ENCODE measurements around the gene PPP1R12C.

The PPP1R12C gene

GRCh38 chr19:55078996-55079395 is 38.4 kb downstream of the PPP1R12C start:
- no peak for TF ChIP-seq TSHZ2 (CRISPR knock-in tag; IDR thresholded peaks at IDR 0.05)
- ATAC-seq, result no peak

- ATAC-seq, result no peak
- no peak for TF ChIP-seq TCF4 (CRISPR knock-in tag; IDR thresholded peaks at IDR 0.05; ENCODE audit: borderline replicate concordance)
- no peak for TF ChIP-seq TOX (CRISPR knock-in tag; IDR thresholded peaks at IDR 0.05; ENCODE audit: borderline replicate concordance)
- TF ChIP-seq ZC3H10 (CRISPR knock-in tag; IDR thresholded peaks at IDR 0.05), result no peak
- no peak for TF ChIP-seq ZFP30 (CRISPR knock-in tag; IDR thresholded peaks at IDR 0.05)
- no peak for TF ChIP-seq SNAI2 (CRISPR knock-in tag; IDR thresholded peaks at IDR 0.05)
- no peak for TF ChIP-seq ARNTL (CRISPR knock-in tag; IDR thresholded peaks at IDR 0.05; ENCODE audit: borderline replicate concordance, low read depth)
- no peak for TF ChIP-seq ESRRG (CRISPR knock-in tag; IDR thresholded peaks at IDR 0.05)
- no peak for TF ChIP-seq RARB (CRISPR knock-in tag; IDR thresholded peaks at IDR 0.05)
- no peak for TF ChIP-seq ZNF70 (CRISPR knock-in tag; IDR thresholded peaks at IDR 0.05)
- TF ChIP-seq CSDC2 (CRISPR knock-in tag; IDR thresholded peaks at IDR 0.05), result no peak
- TF ChIP-seq BACH2 (CRISPR knock-in tag; IDR thresholded peaks at IDR 0.05; ENCODE audit: borderline replicate concordance), result no peak
- TF ChIP-seq, protein P1, sequence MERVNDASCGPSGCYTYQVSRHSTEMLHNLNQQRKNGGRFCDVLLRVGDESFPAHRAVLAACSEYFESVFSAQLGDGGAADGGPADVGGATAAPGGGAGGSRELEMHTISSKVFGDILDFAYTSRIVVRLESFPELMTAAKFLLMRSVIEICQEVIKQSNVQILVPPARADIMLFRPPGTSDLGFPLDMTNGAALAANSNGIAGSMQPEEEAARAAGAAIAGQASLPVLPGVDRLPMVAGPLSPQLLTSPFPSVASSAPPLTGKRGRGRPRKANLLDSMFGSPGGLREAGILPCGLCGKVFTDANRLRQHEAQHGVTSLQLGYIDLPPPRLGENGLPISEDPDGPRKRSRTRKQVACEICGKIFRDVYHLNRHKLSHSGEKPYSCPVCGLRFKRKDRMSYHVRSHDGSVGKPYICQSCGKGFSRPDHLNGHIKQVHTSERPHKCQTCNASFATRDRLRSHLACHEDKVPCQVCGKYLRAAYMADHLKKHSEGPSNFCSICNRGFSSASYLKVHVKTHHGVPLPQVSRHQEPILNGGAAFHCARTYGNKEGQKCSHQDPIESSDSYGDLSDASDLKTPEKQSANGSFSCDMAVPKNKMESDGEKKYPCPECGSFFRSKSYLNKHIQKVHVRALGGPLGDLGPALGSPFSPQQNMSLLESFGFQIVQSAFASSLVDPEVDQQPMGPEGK (CRISPR knock-in tag; IDR thresholded peaks at IDR 0.05; ENCODE audit: borderline replicate concordance), result no peak
- TF ChIP-seq, protein P2, sequence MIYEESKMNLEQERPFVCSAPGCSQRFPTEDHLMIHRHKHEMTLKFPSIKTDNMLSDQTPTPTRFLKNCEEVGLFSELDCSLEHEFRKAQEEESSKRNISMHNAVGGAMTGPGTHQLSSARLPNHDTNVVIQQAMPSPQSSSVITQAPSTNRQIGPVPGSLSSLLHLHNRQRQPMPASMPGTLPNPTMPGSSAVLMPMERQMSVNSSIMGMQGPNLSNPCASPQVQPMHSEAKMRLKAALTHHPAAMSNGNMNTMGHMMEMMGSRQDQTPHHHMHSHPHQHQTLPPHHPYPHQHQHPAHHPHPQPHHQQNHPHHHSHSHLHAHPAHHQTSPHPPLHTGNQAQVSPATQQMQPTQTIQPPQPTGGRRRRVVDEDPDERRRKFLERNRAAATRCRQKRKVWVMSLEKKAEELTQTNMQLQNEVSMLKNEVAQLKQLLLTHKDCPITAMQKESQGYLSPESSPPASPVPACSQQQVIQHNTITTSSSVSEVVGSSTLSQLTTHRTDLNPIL (CRISPR knock-in tag; IDR thresholded peaks at IDR 0.05; ENCODE audit: low read depth), result no peak
- TF ChIP-seq PPARA (CRISPR knock-in tag; IDR thresholded peaks at IDR 0.05; ENCODE audit: borderline replicate concordance), result no peak
- no peak for TF ChIP-seq ZFP3 (CRISPR knock-in tag; IDR thresholded peaks at IDR 0.05)
- TF ChIP-seq, protein P3, sequence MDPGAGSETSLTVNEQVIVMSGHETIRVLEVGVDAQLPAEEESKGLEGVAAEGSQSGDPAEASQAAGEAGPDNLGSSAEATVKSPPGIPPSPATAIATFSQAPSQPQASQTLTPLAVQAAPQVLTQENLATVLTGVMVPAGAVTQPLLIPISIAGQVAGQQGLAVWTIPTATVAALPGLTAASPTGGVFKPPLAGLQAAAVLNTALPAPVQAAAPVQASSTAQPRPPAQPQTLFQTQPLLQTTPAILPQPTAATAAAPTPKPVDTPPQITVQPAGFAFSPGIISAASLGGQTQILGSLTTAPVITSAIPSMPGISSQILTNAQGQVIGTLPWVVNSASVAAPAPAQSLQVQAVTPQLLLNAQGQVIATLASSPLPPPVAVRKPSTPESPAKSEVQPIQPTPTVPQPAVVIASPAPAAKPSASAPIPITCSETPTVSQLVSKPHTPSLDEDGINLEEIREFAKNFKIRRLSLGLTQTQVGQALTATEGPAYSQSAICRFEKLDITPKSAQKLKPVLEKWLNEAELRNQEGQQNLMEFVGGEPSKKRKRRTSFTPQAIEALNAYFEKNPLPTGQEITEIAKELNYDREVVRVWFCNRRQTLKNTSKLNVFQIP (CRISPR knock-in tag; IDR thresholded peaks at IDR 0.05; ENCODE audit: borderline replicate concordance, low read depth), result no peak
- no peak for TF ChIP-seq ISL1 (CRISPR knock-in tag; IDR thresholded peaks at IDR 0.05)
- TF ChIP-seq ZNF565 (CRISPR knock-in tag; conservative IDR thresholded peaks at IDR 0.05; ENCODE audit: low read depth), result no peak
Measured at GRCh38 chr19:55077106-55077505, 40.3 kb downstream of the PPP1R12C start.

DNA sequence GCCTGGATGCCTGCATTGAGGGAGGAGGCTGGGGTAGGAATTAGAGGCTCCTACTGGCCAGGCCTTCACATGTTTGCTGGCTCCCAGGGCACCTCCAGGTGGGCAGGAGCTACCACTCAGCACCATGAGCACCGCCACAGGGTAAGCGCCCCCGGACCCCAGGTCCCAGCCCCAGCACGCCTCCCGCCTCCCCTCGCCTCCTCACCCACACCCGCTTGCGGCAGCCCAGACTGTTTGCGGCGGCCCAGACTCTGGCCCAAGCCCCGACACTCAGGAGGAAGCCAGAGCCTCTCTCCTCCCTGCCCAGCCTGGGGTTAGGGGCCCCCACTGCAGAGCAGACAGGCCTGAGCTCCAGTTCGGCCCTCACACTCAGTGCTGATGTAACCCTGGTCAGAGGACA is 41.1 kb downstream of the PPP1R12C start:
- TF ChIP-seq ZNF70 (CRISPR knock-in tag; IDR thresholded peaks at IDR 0.05) (no peak), ISL1 (CRISPR knock-in tag; IDR thresholded peaks at IDR 0.05) (no peak), OSR1 (CRISPR knock-in tag; IDR thresholded peaks at IDR 0.05) (no peak), SNAI2 (CRISPR knock-in tag; IDR thresholded peaks at IDR 0.05) (no peak), TOX (CRISPR knock-in tag; IDR thresholded peaks at IDR 0.05; ENCODE audit: borderline replicate concordance) (no peak)
- no peak for ATAC-seq

DNA sequence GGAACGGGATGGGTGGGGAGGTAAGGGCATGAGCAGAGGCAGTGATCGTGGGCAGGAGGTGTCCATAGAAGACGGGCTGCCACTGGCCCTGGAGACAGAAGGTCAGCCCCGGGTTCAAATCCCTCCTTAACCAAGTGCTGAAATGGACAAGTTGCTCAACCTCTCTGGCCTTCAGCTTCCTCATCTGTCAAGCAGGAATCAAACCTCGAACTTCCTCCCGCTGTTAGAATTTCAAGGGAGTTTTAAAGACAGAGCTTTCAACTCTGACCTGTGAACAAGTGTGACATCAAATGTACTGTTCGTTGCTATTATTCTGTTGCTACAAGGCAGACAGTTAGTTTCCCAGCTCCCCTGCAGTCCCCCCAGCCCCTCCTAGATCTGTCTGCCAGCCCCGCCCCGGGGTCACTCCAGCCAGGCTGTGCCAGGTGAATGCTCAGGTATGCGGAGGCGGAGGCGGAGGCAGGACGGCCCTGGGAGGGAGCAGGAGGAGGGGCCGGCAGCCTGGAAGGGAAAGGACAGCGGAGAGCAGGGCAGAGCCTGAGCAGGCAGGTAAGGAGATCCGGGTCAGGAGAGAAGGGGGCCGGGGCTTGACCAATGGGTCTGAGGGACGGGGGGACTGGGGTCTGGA is 42.0 kb downstream of the PPP1R12C start, which contains the start of gene EPS8L1:
EPS8L1 (plus strand) TSS at position 499 of the 628 bp plus-strand sequence. CDS start 576 bp downstream, outside the sequence.
- TF ChIP-seq TOX (CRISPR knock-in tag; IDR thresholded peaks at IDR 0.05; ENCODE audit: borderline replicate concordance) (no peak), OSR1 (CRISPR knock-in tag; IDR thresholded peaks at IDR 0.05) (no peak), BACH2 (CRISPR knock-in tag; IDR thresholded peaks at IDR 0.05; ENCODE audit: borderline replicate concordance) (no peak), ZNF70 (CRISPR knock-in tag; IDR thresholded peaks at IDR 0.05) (no peak), RARB (CRISPR knock-in tag; IDR thresholded peaks at IDR 0.05) (no peak), SNAI2 (CRISPR knock-in tag; IDR thresholded peaks at IDR 0.05) (no peak), TCF4 (CRISPR knock-in tag; IDR thresholded peaks at IDR 0.05; ENCODE audit: borderline replicate concordance) (no peak), GLIS3 (CRISPR knock-in tag; IDR thresholded peaks at IDR 0.05) (no peak)
- TF ChIP-seq, protein P1 (CRISPR knock-in tag; IDR thresholded peaks at IDR 0.05; ENCODE audit: borderline replicate concordance), result no peak
- no peak for ATAC-seq
